ENCODE results near the gene HMGN1.

The HMGN1 gene

DNA sequence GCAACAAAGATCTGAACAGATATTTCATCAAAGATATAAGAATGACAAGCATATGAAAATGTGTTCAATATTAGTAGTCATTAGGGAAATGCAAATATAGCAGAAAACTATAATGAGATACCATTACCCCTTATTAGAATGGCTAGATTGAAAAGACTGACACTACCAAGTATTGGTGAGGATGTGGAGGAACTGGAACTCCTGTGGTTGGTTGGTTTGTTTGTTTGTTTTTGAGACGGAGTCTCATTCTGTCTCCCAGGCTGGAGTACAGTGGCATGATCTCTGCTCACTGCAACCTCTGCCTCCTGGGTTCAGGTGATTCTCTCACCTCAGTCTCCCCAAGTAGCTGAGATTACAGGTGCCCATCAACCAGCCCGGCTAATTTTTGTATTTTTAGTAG lies 18.9 kb upstream of the HMGN1 start:
- DNase-seq, result no peak

DNA sequence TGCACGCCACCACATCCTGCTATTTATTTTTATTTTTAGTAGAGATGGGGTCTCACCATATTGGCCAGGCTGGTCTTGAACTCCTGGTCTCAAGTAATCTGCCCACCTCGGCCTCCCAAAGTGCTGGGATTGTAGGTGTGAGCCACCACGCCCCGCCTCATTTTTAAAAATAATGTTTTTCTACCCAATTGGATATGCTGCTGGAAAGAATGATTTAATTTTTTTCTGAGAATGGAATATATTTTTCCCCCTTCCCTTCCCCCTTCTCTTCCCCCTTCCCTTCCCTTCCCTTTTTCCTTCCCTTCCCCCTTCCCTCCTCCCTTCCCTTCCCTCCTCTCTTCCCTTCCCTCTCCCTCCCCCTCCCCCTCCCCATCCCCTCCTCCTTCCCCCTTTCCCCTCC lies 17.7 kb upstream of the HMGN1 start:
- DNase-seq, result no peak

DNA sequence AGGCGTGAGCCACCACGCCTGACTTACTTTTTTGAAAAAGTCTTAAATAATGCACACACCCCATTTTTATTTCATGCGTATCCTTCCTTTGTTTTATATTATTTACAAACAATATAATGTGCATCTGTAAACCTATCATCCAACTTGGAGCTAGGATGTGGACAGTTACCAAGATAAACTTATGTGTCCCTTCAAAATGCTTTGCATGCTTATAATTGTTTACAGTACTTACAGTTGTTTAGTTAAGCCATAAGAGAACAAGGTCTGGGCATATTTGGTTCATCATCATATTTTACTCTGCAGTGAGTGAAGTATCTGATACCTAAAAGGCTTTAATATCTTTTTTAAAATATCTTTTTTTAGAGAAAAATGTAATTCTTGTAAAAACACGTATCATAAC lies 16.1 kb upstream of the HMGN1 start:
- DNase-seq, result no peak

DNA sequence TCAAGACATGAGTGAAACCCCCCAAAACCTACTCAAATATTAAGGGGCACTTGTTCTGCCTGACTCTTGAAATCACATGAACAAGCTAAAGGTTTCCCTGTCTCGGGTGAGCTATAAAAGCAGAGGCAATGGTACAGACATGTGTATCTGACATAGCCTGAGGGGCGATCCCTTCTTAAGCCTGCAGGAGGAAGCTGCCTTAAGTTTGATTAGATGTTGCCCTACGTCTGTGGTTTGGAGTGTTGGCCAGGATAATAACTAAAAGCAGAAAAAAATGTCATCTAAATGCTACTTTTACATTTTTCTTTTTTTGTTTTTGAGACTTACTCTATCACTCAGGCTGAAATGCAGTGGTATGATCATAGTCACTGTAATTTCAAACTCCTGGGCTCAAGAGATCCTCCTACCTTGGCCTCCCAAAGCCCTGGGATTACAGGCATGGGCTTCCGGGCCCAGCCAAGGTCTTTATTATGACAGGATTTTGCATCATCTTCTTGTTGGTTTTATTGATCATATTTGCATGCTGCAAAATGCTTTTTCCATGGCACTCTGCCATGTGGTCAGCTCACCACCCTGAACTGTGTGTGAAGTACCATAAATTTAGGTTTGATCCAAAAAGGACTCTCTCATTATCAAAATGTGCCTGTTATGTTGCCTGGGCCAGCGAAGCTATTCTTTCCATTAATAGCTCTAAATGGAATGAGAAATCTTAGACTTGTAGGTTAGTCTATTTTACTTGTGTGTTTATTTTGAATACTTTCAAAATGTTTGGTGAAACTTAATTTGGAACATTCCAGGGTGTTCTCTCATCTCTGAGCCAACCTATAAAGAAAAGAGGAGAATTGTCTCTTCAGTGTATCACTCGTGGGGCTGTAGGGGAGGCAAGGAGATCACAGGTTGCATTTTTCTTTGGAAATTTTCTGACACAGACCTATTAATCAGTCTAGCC lies 15.0 kb upstream of the HMGN1 start:
- no peak for DNase-seq

DNA sequence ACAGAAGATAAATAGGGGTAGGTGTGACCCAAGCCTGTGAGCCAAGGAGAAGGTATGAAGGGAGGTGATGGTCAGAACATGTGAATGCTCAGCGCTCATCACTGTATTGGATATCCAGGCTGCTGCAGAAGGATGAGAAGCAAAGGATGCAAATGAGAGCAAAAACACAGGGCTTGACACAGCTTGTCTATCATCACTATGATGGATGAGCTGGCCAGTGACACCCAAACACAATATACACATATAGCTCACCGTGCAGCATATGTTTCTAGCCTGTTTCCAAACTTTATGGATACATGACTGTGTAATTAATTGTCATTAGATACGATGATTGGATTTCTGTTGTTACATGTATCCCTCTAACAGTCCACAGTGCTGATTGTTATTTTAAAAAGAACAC lies 13.8 kb upstream of the HMGN1 start:
- no peak for DNase-seq

DNA sequence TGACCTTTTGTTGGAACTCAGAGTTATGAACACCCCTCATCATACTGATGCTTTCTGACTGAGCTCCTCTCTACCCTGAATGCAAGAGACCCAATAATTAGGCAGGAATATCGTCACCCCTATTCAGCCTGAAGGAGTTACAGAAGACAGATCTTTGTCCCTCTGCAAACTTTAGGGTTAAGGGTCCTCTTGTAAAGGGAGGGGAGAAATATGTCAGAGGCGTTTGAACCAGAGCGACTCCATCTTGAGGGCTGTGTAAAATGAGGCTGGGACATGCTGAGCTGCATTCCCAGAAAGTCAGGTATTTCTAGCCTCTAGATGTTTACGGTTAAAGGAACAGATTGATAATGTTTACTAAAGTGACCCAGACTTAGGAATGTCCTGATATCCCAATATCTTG lies 10.5 kb upstream of the HMGN1 start:
- no peak for DNase-seq

DNA sequence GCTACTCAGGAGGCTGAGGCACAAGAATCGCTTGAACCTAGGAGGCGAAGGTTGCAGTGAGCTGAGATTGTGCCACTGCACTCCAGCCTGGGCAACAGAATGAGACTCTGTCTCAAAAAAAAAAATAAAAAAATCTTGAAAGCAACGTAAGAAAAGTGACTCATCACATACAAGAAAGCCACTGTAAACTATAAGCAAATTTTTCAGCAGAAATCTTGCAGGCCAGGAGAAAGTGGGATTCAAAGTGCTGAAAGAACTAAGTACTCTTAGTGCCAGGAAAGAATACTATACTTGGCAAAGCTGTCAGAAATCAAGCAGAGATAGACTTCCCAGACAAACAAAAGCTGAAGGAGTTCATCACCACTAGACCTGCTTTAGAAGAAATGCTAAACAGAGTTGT lies 4.4 kb upstream of the HMGN1 start:
- no peak for DNase-seq

DNA sequence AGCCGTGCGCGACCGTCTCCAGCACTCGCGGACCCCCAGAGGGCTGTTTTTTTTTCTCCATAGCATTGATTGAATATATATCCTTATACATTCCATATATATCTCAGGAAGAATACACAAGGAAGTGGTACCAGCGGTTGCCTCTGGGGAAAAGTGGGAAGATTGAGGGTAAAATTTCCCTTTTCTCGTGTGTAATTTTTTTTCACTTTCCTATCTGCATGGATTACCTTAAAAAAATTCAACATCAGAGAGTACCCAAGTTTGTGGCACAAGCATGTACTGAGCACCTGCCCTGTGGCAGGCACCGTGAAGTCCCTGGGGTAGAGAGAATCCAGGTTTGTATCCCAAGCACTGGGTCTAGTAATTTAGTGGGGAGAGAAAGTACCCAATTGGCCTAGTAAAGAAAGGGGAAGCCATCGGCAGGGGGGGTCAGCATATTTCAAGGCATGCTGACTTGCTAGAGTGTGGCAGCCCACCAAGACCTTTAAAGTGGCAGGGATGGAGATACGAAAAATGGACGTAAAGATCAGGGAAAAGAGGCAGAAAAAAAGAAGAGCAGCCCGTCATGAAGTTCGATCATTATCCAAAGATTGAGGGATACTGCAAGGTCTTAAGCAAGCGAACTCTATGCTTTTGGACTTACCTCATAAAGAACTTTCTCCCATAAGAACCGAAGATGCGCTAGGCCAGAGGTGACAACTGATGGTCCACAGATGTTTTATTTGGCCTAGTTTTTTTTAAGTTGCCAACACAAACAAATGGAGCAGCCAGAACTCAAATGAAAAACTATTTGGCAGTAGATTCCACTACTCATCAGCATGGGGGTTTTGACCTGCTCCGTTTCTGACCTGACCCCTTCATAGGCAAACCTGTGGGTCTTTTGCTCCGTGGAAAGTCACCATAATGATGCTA lies 1.5 kb upstream of the HMGN1 start:
- DNase-seq, result no peak

DNA sequence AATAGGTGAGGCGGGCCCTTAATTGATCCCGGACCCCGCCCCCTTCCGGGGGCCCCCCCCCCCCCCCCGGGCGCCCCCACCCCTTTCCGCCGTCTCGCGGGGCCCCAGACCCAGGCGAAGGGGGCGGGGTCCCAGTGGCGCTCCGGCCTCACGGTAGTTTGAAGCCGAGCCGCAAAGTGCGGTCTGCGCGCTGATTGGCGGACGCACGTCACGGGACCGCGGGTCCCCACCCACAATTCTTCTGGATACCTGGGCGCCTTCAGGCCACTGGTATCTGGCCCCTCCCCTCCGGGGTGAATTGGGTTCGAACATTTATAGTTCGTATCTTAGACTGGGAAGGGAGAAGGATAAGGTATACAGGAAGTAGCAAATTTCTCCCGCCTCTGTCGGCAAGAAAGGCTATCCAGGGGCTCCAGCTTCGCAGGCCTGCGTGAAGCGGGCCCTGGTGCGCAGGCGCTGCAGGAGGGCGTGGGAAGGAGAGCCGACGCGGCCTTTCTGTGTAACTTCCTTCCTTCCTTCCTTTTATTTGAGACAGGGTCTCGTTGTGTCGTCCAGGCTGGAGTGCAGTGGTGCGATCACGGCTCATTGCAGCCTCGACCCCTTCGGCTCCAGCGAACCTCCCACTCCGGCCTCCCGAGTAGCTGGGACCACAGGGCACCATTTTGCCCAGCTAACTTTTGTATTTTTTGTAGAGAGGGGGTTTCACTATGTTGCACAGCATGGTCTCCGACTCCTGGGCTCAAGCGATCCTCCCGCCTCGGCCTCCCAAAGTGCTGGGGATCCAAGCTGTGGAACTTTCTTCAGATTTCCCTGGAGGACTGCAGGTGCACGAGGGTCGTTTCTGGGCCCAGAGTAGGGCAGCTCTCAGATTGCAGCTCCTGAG lies 564 bp upstream of the HMGN1 start:
- peak; percentile 96 for DNase-seq

DNA sequence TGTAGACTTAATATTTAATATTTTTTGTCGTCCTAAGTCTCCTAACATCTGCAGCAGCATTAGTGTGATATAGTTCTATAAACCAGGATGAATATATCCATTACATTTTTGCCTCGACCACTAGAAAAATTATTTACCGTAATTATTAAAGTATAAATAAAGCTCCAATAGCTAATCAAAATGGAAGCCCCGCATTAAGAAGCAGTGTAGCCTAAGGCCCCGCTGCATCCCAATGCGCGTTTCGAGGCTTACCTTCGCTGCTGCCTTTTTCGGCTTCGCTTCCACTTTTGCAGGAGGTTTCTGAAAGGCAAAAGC lies 891 bp downstream of the HMGN1 start:
- no peak for DNase-seq

DNA sequence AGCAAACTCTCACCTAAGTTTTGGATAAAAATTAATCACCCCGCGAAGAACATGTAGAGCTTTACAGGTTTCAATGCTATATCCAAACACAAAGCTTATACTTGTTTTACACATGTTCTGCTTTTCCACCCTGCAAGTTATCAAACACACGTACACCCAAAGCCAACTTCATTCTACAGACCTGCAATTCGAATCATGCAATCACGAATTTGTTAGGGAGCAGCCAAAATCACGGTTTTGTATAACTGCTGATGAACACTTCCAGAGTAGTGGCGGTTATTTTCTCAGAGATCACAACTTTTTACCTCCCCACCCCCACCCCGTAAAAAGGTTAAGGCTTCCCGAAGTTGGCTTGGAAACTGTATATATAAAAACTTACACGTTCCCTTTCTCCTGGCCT lies 1.4 kb downstream of the HMGN1 start:
- no peak for DNase-seq

DNA sequence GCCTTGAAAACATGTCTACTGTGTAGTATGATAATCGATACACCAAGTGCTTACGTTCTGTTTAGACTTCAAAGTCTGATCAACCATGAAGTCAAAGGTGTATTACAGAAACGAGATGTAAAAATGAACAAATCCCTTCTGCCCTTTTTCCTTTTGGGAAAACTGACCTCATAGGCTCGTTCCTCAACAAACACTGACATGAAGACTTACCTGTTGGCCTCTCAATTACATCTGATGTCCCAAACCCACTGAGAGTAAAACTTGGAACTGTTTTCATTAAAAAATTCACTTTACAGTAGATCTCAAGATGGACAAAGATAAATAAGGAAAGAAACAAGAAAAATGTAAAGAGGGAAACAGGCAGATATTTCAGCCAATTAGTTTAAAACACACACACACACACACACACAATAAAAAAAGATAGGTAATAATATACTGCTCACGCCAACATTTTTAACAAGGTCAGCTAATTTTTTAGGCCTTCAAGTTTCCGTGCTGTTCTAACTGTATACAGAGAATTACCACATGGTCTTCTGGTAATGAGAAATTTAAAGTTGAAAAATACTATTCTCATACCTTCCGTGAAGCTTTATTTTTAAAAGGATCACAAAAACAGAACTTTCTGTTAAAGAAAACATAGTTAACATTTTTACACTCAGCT lies 2.1 kb downstream of the HMGN1 start:
- DNase-seq, result no peak

DNA sequence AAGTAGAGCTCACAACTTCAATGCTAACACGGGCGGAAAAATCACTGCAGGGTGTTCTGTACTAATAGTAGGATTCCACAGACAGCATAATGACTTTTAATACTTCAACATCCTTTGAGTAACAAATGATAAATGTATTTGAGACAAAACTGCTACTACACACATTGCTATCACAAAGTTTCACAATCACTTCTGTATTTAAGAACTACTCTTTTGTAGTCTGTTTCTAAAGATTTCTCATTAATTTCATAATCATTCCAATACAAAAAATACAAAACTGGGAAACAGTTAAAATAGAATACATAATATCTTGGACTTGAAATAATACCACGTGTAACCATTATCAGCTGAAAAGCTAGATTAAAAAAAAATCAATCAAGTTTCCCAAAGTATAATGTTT lies 2.7 kb downstream of the HMGN1 start:
- DNase-seq, result no peak

DNA sequence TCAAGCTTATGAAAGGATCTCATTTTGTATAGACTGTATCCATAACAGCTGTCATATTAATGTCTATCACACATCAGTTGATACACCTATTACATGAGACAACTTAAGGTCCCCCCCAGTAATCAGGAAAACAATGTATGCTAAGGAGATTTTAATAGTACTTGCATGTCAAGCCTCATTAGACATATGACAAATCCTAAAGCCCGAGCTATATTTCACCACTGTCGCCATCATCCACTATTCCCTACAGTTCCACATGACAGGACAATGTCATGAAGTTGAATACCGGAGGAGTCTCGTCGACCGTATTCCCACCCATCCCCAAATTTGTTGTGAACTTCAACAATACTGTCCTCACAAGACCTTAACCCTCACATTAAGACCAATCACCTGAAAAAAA lies 3.4 kb downstream of the HMGN1 start:
- no peak for DNase-seq

DNA sequence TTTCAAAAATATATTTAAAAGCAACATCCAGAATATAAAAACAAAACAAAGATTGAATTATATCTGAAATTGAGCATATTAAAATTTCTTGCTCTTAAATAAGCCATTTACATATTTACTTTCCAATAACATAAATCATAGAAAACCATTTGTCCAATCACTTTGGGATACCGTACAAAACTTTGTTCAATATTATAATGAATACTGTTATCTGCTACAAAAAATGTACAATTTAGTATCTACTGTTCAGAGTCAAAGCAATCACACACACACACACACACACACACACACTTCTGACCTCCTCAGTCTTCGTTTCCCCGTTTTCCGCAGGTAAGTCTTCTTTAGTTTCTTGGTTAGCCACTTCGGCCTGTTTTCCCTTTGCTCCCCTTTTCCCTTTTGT lies 4.0 kb downstream of the HMGN1 start:
- no peak for DNase-seq

DNA sequence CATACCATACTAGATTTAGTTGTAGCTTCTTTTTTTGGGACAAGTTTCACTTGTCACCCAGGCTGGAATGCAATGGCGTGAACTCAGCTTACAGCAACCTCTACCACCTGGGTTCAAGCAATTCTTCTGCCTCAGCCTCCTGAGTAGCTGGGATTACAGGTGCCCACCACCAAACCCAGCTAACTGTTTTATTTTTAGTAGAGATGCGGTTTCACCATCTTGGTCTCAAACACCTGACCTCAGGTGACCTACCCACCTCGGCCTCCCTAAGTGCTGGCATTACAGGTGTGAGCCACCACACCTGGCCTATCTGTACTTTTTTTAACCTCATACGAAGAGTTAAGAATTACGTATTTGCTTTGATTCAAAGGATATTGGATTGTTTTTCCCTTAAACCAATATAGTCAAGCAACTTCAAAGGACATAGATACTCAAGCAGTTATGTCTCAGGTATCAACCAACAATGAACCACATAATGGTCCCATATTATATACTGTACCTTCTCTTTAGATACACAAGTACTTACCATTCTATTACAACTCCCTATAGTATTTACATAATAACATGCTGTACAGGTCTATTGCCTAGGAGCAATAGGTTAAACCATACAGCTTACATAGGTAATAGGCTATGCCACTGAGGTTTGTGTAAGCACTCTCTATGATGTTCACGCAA lies 7.5 kb downstream of the HMGN1 start:
- no peak for DNase-seq

DNA sequence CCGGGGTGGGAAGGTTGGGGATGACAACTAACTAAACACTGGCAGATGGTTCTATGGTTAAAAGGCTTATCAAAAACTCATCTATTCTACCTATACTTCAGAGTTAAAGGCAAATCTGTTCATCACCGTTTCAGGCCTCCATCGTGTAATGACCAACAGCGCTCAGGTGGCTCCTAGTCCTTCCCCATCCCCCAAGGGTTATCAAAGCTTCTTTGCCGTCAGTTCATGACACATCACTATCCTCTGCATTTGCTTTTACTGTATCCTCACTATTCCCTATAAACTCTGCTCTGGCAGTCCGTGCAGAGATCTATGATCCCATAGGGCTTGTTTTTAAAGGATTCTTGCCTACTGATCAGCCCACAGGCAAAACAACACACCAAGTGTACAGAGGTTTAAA lies 8.2 kb downstream of the HMGN1 start:
- DNase-seq, result no peak

DNA sequence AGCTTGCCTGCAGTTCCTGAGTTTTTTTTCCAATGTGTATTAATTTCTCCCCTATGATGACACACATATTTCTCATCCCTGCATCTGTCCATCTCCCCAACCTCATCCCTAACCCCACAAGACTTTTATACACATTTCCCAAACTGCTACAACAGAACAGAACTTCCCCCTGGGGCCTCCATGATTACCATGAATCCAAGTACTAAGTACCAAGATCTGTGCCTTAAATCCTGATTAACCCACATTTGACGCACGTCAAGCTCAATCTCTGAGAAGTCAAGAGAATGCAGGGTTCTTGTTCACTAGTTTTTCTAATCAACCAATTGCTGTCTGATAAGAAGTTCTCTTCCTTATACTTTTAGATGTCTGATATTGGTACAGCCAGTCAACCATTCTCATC lies 9.7 kb downstream of the HMGN1 start:
- DNase-seq, result no peak

DNA sequence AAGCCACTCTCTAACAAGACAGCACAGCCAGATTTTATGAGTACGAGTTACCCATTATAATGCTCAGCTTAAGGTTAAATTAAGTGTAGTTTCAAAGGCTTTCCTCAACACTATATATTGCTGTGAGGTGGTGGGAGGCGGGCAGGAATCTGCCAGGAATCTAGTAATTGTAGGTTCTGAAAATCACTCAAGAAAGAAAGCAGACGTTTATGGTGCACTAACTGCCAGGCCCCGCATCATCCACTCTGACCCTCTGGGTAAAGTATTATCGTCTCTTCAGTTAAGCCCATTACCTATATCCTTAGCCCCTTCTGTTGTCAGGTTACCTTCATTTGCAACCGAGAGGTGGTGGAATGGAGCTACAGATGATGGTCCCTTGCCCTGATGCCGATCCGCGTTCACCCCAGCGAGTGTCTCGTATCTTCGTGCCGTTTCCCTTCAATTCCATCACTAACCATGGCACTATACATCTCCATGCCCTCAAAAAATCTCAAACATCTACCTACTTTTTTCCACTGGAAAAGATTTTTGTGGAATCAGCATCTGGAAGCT lies 12.4 kb downstream of the HMGN1 start:
- no peak for DNase-seq

DNA sequence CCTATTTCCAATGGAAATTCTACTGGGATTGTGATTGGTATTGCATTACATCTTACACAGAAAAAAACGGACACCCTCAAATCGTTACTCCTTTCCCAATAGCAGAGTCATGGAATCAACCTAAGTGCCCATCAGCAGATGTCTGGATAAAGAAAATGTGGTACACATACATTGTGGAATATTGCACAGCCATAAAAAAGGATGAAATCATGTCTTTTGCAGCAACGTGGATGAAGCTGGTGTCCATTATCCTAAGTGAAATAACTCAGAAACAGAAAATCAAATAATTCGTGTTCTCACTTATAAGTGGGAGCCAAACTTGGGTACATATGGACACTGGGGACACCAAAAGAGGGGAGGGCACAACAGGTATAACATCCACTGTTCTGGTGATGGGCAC lies 14.3 kb downstream of the HMGN1 start:
- DNase-seq, result no peak

DNA sequence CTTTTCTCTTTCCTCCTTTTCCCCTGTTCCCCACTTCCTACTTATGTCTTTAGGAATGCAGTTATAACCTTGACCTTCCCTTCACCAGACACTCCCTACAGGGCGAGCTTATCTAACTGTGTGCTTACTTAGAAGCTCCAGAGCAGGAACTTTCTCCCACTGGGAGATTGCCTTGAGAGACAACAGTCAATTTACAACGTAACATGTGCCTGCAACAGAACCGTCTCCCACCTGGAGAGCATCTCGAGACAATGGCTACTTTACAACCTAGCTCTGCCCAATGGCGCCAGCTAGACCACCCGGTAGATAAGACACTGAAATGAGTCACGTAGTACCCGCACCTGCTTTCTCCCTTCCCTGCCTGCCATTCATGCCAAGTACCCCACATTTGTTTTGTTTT lies 16.7 kb downstream of the HMGN1 start:
- no peak for DNase-seq
